HepG2 (cell line): Measurements from ENCODE around the gene SIGLEC9. TPM values are rescaled to one million over a fixed set of nuclear protein-coding genes. Genes with fewer than 3 reads are reported as not detected.

ENCODE experiments used
- ATAC-seq: fragments of 200-7000 bp; cut with Tn5 transposase; 3 replicates; pipeline ENCODE4 v1.9.1; 2020; ENCODE audit warnings: mild to moderate bottlenecking, moderate library complexity
- BruUV-seq: library from RNA; stranded (reverse); fragments of 400-500 nt; replicated peaks from 2 replicates; lab custom pipeline; 2021; lab: Mats Ljungman, UMichigan
- CTCF ChIA-PET: fragments of 300-600 bp; formaldehyde crosslinking; extraction: SDS; loops from one replicate; lab custom pipeline; 2021; ENCODE audit warnings: low total read pairs, inconsistent platforms, low intra/inter-chr PET ratio; lab: Yijun Ruan, JAX
- POLR2A ChIA-PET: fragments of 350-600 bp; sonication (Branson Sonifier 250); formaldehyde crosslinking; loops from one replicate; lab custom pipeline; 2020; ENCODE audit warnings: antibody characterized with exemption, inconsistent platforms; lab: Yijun Ruan, JAX
- DNase-seq: peaks from one replicate; pipeline ENCODE4 v3.0.0-alpha.2; 2015; ENCODE audit warnings: low spot score
- FAIRE-seq: peaks from 3 replicates; lab custom pipeline; 2011; peaks lifted over from hg19 to GRCh38; lab: Jason Lieb, UNC
- H2AFZ ChIP-seq: one replicate; pipeline ENCODE4 v1.6.1; 2011; ENCODE audit warnings: low read length, inconsistent platforms
- H3K27ac ChIP-seq: fragments of 300-600 bp; 3 replicates; pipeline ENCODE4 v1.8.0; 2011; ENCODE audit warnings: mixed run types, mild to moderate bottlenecking, mixed read lengths, low read length, inconsistent platforms; ENCODE audit not compliant: insufficient read depth; ENCODE audit errors: extremely low read length
- H3K27me3 ChIP-seq, 2 experiments: fragments of 200-600 bp in 1 of 2; 2 replicates in 1 of 2; 3 replicates in 1 of 2; pipeline versions ENCODE4 v1.6.0 to v1.8.0; 2011; ENCODE audit warnings: low read length in 2 of 2, mild to moderate bottlenecking in 2 of 2, moderate library complexity in 2 of 2, inconsistent platforms in 1 of 2; ENCODE audit not compliant: insufficient read depth in 2 of 2, control insufficient read depth in 1 of 2
- H3K36me3 ChIP-seq, 2 experiments: fragments of 200-600 bp in 1 of 2; replicated peaks in 1 of 2; 2 replicates in 1 of 2; 3 replicates in 1 of 2; pipeline versions ENCODE4 v1.5.1 to v1.8.0; 2011; ENCODE audit warnings: low read length in 2 of 2, inconsistent platforms in 1 of 2; ENCODE audit not compliant: insufficient read depth in 2 of 2, control insufficient read depth in 1 of 2
- H3K4me1 ChIP-seq: 2 replicates; pipeline ENCODE4 v1.5.1; 2012; ENCODE audit warnings: low read length, inconsistent platforms; ENCODE audit not compliant: insufficient read depth
- H3K4me2 ChIP-seq: 2 replicates; pipeline ENCODE4 v1.6.0; 2011; ENCODE audit warnings: low read depth, low read length, inconsistent platforms
- H3K4me3 ChIP-seq, 3 experiments: fragments of 200-600 bp in 1 of 3; sonication (generic), shearing (Covaris generic) in 1 of 3; replicated peaks in 1 of 3; 2 replicates each; pipeline ENCODE4 v1.5.1; 2011 to 2016; ENCODE audit warnings: low read length in 3 of 3, inconsistent platforms in 2 of 3, low read depth in 2 of 3, mild to moderate bottlenecking in 2 of 3, control low read depth in 1 of 3, mixed read lengths in 1 of 3; ENCODE audit not compliant: insufficient read depth in 1 of 3
- H3K79me2 ChIP-seq: one replicate; pipeline ENCODE4 v1.6.1; 2011; ENCODE audit warnings: low read length, inconsistent platforms; ENCODE audit not compliant: insufficient read depth
- H3K9ac ChIP-seq: 2 replicates; pipeline ENCODE4 v1.6.0; 2011; ENCODE audit warnings: mild to moderate bottlenecking, low read depth, low read length, inconsistent platforms; ENCODE audit not compliant: insufficient read depth
- H3K9me3 ChIP-seq: 2 replicates; pipeline ENCODE4 v1.5.1; 2012; ENCODE audit warnings: mild to moderate bottlenecking, low read length
- H4K20me1 ChIP-seq: 2 replicates; pipeline ENCODE4 v1.6.0; 2011; ENCODE audit warnings: inconsistent platforms, mild to moderate bottlenecking, low read length, moderate library complexity; ENCODE audit not compliant: insufficient read depth
- REXO4 ChIP-seq: sonication (generic); formaldehyde crosslinking; IDR thresholded peaks from 2 replicates; pipeline ENCODE4 v1.8.0; 2022; ENCODE audit warnings: missing genetic modification reagents, mild to moderate bottlenecking, borderline replicate concordance
- RNF219 ChIP-seq: sonication (generic); formaldehyde crosslinking; IDR thresholded peaks from 2 replicates; pipeline ENCODE4 v1.5.0; 2020; ENCODE audit warnings: mild to moderate bottlenecking, missing genetic modification reagents
- SAP130 ChIP-seq: IDR thresholded peaks from 2 replicates; pipeline ENCODE4 v1.6.1; 2016; ENCODE audit warnings: low read depth
- SCMH1 ChIP-seq: sonication (generic); formaldehyde crosslinking; IDR thresholded peaks from 2 replicates; pipeline ENCODE4 v1.9.0; 2021; ENCODE audit warnings: missing genetic modification reagents, mild to moderate bottlenecking, borderline replicate concordance
- ZNF468 ChIP-seq: sonication (generic); formaldehyde crosslinking; IDR thresholded peaks from 2 replicates; pipeline ENCODE4 v1.8.0; 2022; ENCODE audit warnings: mild to moderate bottlenecking, moderate library complexity, missing genetic modification reagents
- WGBS: methylation state at CpG from one replicate; pipeline ENCODE4 v1.1.6; 2017; ENCODE audit warnings: low lambda C conversion rate; 5-methylcytosine and 5-hydroxymethylcytosine counted together
- in situ Hi-C: cut with HindIII; loops from 2 replicates; pipeline ENCODE4 v1.10.0; 2017; ENCODE audit warnings: low pct_unique_long_range_greater_than_20kb; ENCODE audit not compliant: extremely low pct_ligation_motif_present
- intact Hi-C: fragments of 100-400 bp; cut with micrococcal nuclease; formaldehyde crosslinking; loops from one replicate; pipeline ENCODE4 v1.10.0; 2022; ENCODE audit not compliant: unreplicated experiment
- polyA plus RNA-seq, 8 experiments: library from polyadenylated mRNA; depleted of rRNA in 3 of 8; stranded (reverse) in 7 of 8; unstranded in 1 of 8; fragments of >200 nt; fragmentation: Illumina TruSeq in 4 of 8; extraction: Trizol in 4 of 8; gene quantifications; 2 replicates each; pipeline versions ENCODE4 v1.2.1 to v1.2.3, GENCODE V29; 2011 to 2016; ENCODE audit warnings: low read depth in 4 of 8, missing spikeins in 1 of 8, mixed read lengths in 1 of 8; ENCODE audit not compliant: insufficient read depth in 1 of 8
- total RNA-seq, 5 experiments: library from RNA; depleted of rRNA; stranded (reverse); fragments of >200 nt; fragmentation: Illumina TruSeq; extraction: Trizol; gene quantifications; 2 replicates each; pipeline ENCODE4 v1.2.3, GENCODE V29; 2016; ENCODE audit warnings: low read depth in 1 of 5
- TF ChIP-seq, protein P1 (sequence below): sonication (generic); formaldehyde crosslinking; IDR thresholded peaks from 2 replicates; pipeline ENCODE4 v1.4.0; 2020; ENCODE audit warnings: mild to moderate bottlenecking, missing genetic modification reagents
- TF ChIP-seq, protein P2 (sequence below): sonication (generic); formaldehyde crosslinking; IDR thresholded peaks from 2 replicates; pipeline ENCODE4 v1.8.1; 2022; ENCODE audit warnings: mild to moderate bottlenecking, missing genetic modification reagents

Gene SIGLEC9
- total and polyA plus RNA-seq, 2 of the 13 experiments (the other 11 are each of a cell fraction or from before 2014, with no cell fraction given): not detected

DNA sequence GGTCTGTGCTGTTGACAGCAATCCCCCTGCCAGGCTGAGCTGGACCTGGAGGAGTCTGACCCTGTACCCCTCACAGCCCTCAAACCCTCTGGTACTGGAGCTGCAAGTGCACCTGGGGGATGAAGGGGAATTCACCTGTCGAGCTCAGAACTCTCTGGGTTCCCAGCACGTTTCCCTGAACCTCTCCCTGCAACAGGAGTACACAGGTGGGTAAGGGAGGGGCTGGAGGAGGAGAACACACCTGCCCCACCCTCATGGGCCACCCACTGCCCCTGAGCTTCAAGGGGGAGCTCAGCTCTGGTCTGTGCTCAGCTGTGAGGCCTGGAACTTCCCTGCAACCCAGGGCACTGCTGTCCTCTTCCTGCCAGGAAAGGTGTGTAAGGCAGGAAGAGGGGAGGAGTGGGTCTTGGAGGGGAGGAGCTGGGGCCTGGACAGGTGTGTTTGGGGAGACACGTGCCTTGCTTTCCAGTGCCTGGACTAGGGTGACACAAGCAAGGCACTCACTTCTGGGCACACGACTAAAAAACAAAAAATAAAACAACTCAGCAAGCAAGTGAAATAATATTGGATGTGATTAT is 21.3 kb downstream of the SIGLEC9 start:
- no peak overlapping the region for H3K27ac ChIP-seq
- H2AFZ ChIP-seq: no peak overlapping the region
- H4K20me1 ChIP-seq: no peaks in the 10 kb centered on the region
- intact Hi-C loops (no loop called here), in situ Hi-C loops (no loop called here)
- ATAC-seq (no peak), DNase-seq (no peak), FAIRE-seq (no peak)
- ChIA-PET POLR2A (no interaction called here), CTCF (no interaction called here)
- H3K79me2 ChIP-seq: no peaks in the 10 kb centered on the region
- H3K9me3 ChIP-seq: no peaks in the 10 kb centered on the region
- no peaks in the 10 kb centered on the region for H3K36me3 ChIP-seq
- TF ChIP-seq SAP130 (no peak), RNF219 (CRISPR knock-in tag) (no peak), SCMH1 (CRISPR knock-in tag) (no peak), ZNF468 (CRISPR knock-in tag) (no peak), REXO4 (CRISPR knock-in tag) (no peak)
- TF ChIP-seq, protein P1, sequence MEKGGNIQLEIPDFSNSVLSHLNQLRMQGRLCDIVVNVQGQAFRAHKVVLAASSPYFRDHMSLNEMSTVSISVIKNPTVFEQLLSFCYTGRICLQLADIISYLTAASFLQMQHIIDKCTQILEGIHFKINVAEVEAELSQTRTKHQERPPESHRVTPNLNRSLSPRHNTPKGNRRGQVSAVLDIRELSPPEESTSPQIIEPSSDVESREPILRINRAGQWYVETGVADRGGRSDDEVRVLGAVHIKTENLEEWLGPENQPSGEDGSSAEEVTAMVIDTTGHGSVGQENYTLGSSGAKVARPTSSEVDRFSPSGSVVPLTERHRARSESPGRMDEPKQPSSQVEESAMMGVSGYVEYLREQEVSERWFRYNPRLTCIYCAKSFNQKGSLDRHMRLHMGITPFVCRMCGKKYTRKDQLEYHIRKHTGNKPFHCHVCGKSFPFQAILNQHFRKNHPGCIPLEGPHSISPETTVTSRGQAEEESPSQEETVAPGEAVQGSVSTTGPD (CRISPR knock-in tag): no peak
- TF ChIP-seq, protein P2, sequence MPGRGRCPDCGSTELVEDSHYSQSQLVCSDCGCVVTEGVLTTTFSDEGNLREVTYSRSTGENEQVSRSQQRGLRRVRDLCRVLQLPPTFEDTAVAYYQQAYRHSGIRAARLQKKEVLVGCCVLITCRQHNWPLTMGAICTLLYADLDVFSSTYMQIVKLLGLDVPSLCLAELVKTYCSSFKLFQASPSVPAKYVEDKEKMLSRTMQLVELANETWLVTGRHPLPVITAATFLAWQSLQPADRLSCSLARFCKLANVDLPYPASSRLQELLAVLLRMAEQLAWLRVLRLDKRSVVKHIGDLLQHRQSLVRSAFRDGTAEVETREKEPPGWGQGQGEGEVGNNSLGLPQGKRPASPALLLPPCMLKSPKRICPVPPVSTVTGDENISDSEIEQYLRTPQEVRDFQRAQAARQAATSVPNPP (CRISPR knock-in tag): no peak
- no TSS peak for BruUV-seq
- no peaks in the 10 kb centered on the region for H3K4me1 ChIP-seq
- H3K9ac ChIP-seq: no peak overlapping the region
- H3K27me3 ChIP-seq: peaks cover 3 to 35% of the 10 kb centered on the region in 2 experiments; a peak in 4 of 5 replicates
- no peak overlapping the region for H3K4me3 ChIP-seq
- WGBS: 0% methylated on average over 2 of the region's 4 CpGs
- H3K4me2 ChIP-seq: no peak overlapping the region
